ENCODE measurements around the gene TMEM39A. TPM values are rescaled to one million over a fixed set of nuclear protein-coding genes. Genes with fewer than 3 reads are reported as not detected.
A peak's percentile ranks its signal among the peaks of the same experiment; 100 is the strongest.

TMEM39A gene
- total and polyA plus RNA-seq, 10 of the 15 experiments (the other 5 are each of a cell fraction or from before 2014, with no cell fraction given) = 10.8 to 44.7 (median 33.2) TPM

- TF ChIP-seq, protein P1, sequence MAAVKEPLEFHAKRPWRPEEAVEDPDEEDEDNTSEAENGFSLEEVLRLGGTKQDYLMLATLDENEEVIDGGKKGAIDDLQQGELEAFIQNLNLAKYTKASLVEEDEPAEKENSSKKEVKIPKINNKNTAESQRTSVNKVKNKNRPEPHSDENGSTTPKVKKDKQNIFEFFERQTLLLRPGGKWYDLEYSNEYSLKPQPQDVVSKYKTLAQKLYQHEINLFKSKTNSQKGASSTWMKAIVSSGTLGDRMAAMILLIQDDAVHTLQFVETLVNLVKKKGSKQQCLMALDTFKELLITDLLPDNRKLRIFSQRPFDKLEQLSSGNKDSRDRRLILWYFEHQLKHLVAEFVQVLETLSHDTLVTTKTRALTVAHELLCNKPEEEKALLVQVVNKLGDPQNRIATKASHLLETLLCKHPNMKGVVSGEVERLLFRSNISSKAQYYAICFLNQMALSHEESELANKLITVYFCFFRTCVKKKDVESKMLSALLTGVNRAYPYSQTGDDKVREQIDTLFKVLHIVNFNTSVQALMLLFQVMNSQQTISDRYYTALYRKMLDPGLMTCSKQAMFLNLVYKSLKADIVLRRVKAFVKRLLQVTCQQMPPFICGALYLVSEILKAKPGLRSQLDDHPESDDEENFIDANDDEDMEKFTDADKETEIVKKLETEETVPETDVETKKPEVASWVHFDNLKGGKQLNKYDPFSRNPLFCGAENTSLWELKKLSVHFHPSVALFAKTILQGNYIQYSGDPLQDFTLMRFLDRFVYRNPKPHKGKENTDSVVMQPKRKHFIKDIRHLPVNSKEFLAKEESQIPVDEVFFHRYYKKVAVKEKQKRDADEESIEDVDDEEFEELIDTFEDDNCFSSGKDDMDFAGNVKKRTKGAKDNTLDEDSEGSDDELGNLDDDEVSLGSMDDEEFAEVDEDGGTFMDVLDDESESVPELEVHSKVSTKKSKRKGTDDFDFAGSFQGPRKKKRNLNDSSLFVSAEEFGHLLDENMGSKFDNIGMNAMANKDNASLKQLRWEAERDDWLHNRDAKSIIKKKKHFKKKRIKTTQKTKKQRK (IDR thresholded peaks at IDR 0.05; ENCODE audit: low read depth, low read length) = 0 out of 2 replicates have a peak, but pooled peaks have one; percentile 46
- 0 out of 4 replicates have a peak, but pooled peaks of 1 of the 2 experiments have one; percentile 2 for TF ChIP-seq SRF (IDR thresholded peaks at IDR 0.05; ENCODE audit: low read depth in 2 of 2, low read length in 2 of 2)
- peak; percentile 24; the same call in 1 of the 2 replicates for TF ChIP-seq ZNF207 (IDR thresholded peaks at IDR 0.05; ENCODE audit: borderline replicate concordance)
- no peak for TF ChIP-seq FOS (IDR thresholded peaks at IDR 0.05; ENCODE audit: borderline replicate concordance, extremely low read depth, insufficient read length)
- TF ChIP-seq KAT2A (conservative IDR thresholded peaks at IDR 0.05; ENCODE audit: control insufficient read depth, low read depth, low read length) = no peak
- peak; percentile 79 for TF ChIP-seq PML (IDR thresholded peaks at IDR 0.05; ENCODE audit: low read length)
- peak; percentile 23 for TF ChIP-seq RELA (IDR thresholded peaks at IDR 0.05; ENCODE audit: borderline replicate concordance, partially characterized antibody)
- TF ChIP-seq, protein P2, sequence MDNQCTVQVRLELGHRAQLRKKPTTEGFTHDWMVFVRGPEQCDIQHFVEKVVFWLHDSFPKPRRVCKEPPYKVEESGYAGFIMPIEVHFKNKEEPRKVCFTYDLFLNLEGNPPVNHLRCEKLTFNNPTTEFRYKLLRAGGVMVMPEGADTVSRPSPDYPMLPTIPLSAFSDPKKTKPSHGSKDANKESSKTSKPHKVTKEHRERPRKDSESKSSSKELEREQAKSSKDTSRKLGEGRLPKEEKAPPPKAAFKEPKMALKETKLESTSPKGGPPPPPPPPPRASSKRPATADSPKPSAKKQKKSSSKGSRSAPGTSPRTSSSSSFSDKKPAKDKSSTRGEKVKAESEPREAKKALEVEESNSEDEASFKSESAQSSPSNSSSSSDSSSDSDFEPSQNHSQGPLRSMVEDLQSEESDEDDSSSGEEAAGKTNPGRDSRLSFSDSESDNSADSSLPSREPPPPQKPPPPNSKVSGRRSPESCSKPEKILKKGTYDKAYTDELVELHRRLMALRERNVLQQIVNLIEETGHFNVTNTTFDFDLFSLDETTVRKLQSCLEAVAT (IDR thresholded peaks at IDR 0.05) = peak; percentile 54; the same call in 1 of the 2 replicates
- TF ChIP-seq, protein P3, sequence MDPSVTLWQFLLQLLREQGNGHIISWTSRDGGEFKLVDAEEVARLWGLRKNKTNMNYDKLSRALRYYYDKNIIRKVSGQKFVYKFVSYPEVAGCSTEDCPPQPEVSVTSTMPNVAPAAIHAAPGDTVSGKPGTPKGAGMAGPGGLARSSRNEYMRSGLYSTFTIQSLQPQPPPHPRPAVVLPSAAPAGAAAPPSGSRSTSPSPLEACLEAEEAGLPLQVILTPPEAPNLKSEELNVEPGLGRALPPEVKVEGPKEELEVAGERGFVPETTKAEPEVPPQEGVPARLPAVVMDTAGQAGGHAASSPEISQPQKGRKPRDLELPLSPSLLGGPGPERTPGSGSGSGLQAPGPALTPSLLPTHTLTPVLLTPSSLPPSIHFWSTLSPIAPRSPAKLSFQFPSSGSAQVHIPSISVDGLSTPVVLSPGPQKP (IDR thresholded peaks at IDR 0.05; ENCODE audit: low read depth, low read length) = peak; percentile 97
- TF ChIP-seq CBFB (IDR thresholded peaks at IDR 0.05; ENCODE audit: low read depth) = peak; percentile 40; the same call in 1 of the 2 replicates
- TF ChIP-seq ATF7 (IDR thresholded peaks at IDR 0.05; ENCODE audit: low read depth) = no peak; the same call in 1 of the 2 replicates
- TF ChIP-seq POLR2A (IDR thresholded peaks at IDR 0.05; ENCODE audit: low read depth, low read length) = peak; percentile 96
- TF ChIP-seq CBX5 (IDR thresholded peaks at IDR 0.05; ENCODE audit: low read depth) = no peak
- TF ChIP-seq, protein P4, sequence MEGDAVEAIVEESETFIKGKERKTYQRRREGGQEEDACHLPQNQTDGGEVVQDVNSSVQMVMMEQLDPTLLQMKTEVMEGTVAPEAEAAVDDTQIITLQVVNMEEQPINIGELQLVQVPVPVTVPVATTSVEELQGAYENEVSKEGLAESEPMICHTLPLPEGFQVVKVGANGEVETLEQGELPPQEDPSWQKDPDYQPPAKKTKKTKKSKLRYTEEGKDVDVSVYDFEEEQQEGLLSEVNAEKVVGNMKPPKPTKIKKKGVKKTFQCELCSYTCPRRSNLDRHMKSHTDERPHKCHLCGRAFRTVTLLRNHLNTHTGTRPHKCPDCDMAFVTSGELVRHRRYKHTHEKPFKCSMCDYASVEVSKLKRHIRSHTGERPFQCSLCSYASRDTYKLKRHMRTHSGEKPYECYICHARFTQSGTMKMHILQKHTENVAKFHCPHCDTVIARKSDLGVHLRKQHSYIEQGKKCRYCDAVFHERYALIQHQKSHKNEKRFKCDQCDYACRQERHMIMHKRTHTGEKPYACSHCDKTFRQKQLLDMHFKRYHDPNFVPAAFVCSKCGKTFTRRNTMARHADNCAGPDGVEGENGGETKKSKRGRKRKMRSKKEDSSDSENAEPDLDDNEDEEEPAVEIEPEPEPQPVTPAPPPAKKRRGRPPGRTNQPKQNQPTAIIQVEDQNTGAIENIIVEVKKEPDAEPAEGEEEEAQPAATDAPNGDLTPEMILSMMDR (IDR thresholded peaks at IDR 0.05 in 2 of 3, conservative IDR thresholded peaks at IDR 0.05 in 1 of 3; ENCODE audit: control insufficient read depth in 2 of 3, extremely low read depth in 1 of 3, insufficient read depth in 1 of 3, low read depth in 3 of 3, low read length in 3 of 3) = no peak
- TF ChIP-seq MTA2 (IDR thresholded peaks at IDR 0.05; ENCODE audit: low read depth) = peak; percentile 94
- TF ChIP-seq NBN (IDR thresholded peaks at IDR 0.05) = peak; percentile 77
- TF ChIP-seq ZBTB11 (CRISPR knock-in tag; IDR thresholded peaks at IDR 0.05) = peak; percentile 74
Measured at GRCh38 chr3:119498186-119499011, 35.0 kb upstream of the TMEM39A start, which contains the start of gene TIMMDC1 (continued).

Measured in GM12878 (cell line).